ENCODE results near the gene TIGIT. TPM values are rescaled to one million over a fixed set of nuclear protein-coding genes. Genes with fewer than 3 reads are reported as not detected.

The TIGIT gene
- total and polyA plus RNA-seq, 10 of the 15 experiments (the other 5 are each of a cell fraction or from before 2014, with no cell fraction given) = 0.08 to 4.7 (median 0.94) TPM

DNA sequence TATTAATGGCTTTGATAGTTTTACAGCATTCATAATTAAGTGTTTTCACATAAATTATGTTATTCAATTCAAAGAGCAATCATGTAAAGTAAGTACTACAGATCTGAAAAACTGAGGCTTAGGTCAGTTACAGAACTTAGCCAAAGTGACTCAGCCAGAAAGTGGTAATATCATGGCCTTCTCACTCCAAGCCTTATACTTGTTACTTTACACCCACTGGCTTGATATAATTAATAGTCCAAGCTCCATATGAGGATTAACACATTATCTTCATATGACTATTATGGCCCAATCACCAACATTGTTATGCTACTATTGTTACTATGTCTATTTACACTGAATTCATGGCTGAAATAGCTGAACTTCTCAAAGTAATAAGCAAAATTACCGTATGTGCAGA lies 50.7 kb downstream of the TIGIT start:
- H3K4me2 ChIP-seq (ENCODE audit: control insufficient read depth, insufficient read depth) = no peak overlapping the region
- in situ Hi-C loops (cut with MboI) (no loop called here), intact Hi-C loops (cut with micrococcal nuclease; ENCODE audit: unreplicated experiment) (no loop called here)
- TF ChIP-seq RUNX3 (IDR thresholded peaks at IDR 0.05; ENCODE audit: low read length) (no peak), KDM1A (IDR thresholded peaks at IDR 0.05; ENCODE audit: borderline replicate concordance) (no peak), ZNF622 (IDR thresholded peaks at IDR 0.05) (no peak), ZBED1 (IDR thresholded peaks at IDR 0.05; ENCODE audit: borderline replicate concordance) (no peak), BCL11A (IDR thresholded peaks at IDR 0.05; ENCODE audit: low read depth, low read length) (no peak), ESRRA (IDR thresholded peaks at IDR 0.05; ENCODE audit: low read length) (no peak), BRCA1 (IDR thresholded peaks at IDR 0.05; ENCODE audit: low read depth, low read length) (no peak), TCF12 (IDR thresholded peaks at IDR 0.05; ENCODE audit: low read depth, low read length) (no peak), CREB1 (IDR thresholded peaks at IDR 0.05; ENCODE audit: low read depth) (no peak), TARDBP (IDR thresholded peaks at IDR 0.05; ENCODE audit: borderline replicate concordance) (no peak), STAT1 (conservative IDR thresholded peaks at IDR 0.05) (no peak), CEBPB (IDR thresholded peaks at IDR 0.05; ENCODE audit: borderline replicate concordance in 1 of 2, low read depth in 2 of 2, low read length in 2 of 2) (no peak), ZSCAN29 (IDR thresholded peaks at IDR 0.05) (no peak)
- TF ChIP-seq, protein P1, sequence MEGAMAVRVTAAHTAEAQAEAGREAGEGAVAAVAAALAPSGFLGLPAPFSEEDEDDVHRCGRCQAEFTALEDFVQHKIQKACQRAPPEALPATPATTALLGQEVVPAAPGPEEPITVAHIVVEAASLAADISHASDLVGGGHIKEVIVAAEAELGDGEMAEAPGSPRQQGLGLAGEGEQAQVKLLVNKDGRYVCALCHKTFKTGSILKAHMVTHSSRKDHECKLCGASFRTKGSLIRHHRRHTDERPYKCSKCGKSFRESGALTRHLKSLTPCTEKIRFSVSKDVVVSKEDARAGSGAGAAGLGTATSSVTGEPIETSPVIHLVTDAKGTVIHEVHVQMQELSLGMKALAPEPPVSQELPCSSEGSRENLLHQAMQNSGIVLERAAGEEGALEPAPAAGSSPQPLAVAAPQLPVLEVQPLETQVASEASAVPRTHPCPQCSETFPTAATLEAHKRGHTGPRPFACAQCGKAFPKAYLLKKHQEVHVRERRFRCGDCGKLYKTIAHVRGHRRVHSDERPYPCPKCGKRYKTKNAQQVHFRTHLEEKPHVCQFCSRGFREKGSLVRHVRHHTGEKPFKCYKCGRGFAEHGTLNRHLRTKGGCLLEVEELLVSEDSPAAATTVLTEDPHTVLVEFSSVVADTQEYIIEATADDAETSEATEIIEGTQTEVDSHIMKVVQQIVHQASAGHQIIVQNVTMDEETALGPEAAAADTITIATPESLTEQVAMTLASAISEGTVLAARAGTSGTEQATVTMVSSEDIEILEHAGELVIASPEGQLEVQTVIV (IDR thresholded peaks at IDR 0.05; ENCODE audit: borderline replicate concordance, partially characterized antibody) = no peak
- FAIRE-seq = no peak
- ChIA-PET CTCF (interaction anchor here (1.1 kb wide), 1 partner anchor 18 kb away, joined by 3 read pairs; no protein-coding TSS in a partner anchor), SMC1A (ENCODE audit: uncharacterized antibody, unreplicated experiment) (no interaction called here), POLR2A (no interaction called here), RAD21 (ENCODE audit: unreplicated experiment) (no interaction called here)
- H3K27ac ChIP-seq (ENCODE audit: control insufficient read depth, insufficient read depth) = no peak overlapping the region
- no TSS peak for BruUV-seq (replicated peaks)
- H3K79me2 ChIP-seq (ENCODE audit: control insufficient read depth, insufficient read depth, low read length) = no peaks in the 10 kb centered on the region
- ATAC-seq = no peak
- no peak overlapping the region for H3K9ac ChIP-seq (ENCODE audit: control insufficient read depth, insufficient read depth, low read length)
- no peaks in the 10 kb centered on the region for H3K27me3 ChIP-seq (replicated peaks in 1 of 2; ENCODE audit: control insufficient read depth in 2 of 2, insufficient read depth in 2 of 2, low read length in 1 of 2)
- H3K36me3 ChIP-seq (ENCODE audit: control insufficient read depth in 2 of 2, insufficient read depth in 2 of 2, low read length in 1 of 2) = 0 out of 4 replicates have a peak, but pooled peaks cover 0 to 3% of the 10 kb centered on the region in 2 experiments
- no peaks in the 10 kb centered on the region for H3K4me1 ChIP-seq (ENCODE audit: control insufficient read depth, insufficient read depth, low read length)
- no peak overlapping the region for H2AFZ ChIP-seq (ENCODE audit: control insufficient read depth, low read depth, low read length)
- 88% methylated on average over 1 of the region's 1 CpG for WGBS (ENCODE audit: insufficient coverage, insufficient replicate concordance, low lambda C conversion rate, missing lambda C conversion rate)
- no peak overlapping the region for H3K4me3 ChIP-seq
- DNase-seq (ENCODE audit: low read depth, low spot score) = no peak
- H4K20me1 ChIP-seq (ENCODE audit: control insufficient read depth, insufficient read depth) = no peaks in the 10 kb centered on the region
- H3K9me3 ChIP-seq (replicated peaks; ENCODE audit: control insufficient read depth, insufficient read depth, low read length) = no peaks in the 10 kb centered on the region

Data from GM12878 (cell line).